ENCODE measurements around the gene AK3.

AK3 gene

GRCh38 chr9:4721736-4722135 is 19.3 kb downstream of the AK3 start:
- DNase-seq (ENCODE audit: low spot score), result no peak
- no peak for TF ChIP-seq CTCF (IDR thresholded peaks at IDR 0.05)
- H3K4me3 ChIP-seq, result no peak overlapping the region
- H3K27ac ChIP-seq, result no peak overlapping the region

- DNase-seq (ENCODE audit: low spot score), result no peak
Observed at GRCh38 chr9:4718911-4719310, 22.1 kb downstream of the AK3 start.

GRCh38 chr9:4717815-4718214 is 23.2 kb downstream of the AK3 start:
- Histone ChIP-seq H3K27ac (no peak overlapping the region), H3K4me3 (no peak overlapping the region)
- no peak for TF ChIP-seq CTCF (IDR thresholded peaks at IDR 0.05)
- DNase-seq (ENCODE audit: low spot score), result no peak

More at GRCh38 chr9:4718911-4719310, 22.1 kb downstream of the AK3 start:
- Histone ChIP-seq H3K4me3 (no peak overlapping the region), H3K27ac (no peak overlapping the region)
- TF ChIP-seq CTCF (IDR thresholded peaks at IDR 0.05), result no peak

GRCh38 chr9:4716163-4716562 is 24.8 kb downstream of the AK3 start:
- no peak for DNase-seq (ENCODE audit: low spot score)

GRCh38 chr9:4714266-4715016 is 26.6 kb downstream of the AK3 start:
- no peak overlapping the region for H3K4me3 ChIP-seq
- H3K27ac ChIP-seq, result no peak overlapping the region
- TF ChIP-seq CTCF (IDR thresholded peaks at IDR 0.05), result no peak
- DNase-seq (ENCODE audit: low spot score), result no peak

More at GRCh38 chr9:4716163-4716562, 24.8 kb downstream of the AK3 start:
- no peak for TF ChIP-seq CTCF (IDR thresholded peaks at IDR 0.05)
- H3K4me3 ChIP-seq, result no peak overlapping the region
- H3K27ac ChIP-seq, result no peak overlapping the region

- TF ChIP-seq CTCF (IDR thresholded peaks at IDR 0.05), result no peak
- no peak overlapping the region for H3K27ac ChIP-seq
- no peak overlapping the region for H3K4me3 ChIP-seq
- DNase-seq (ENCODE audit: low spot score), result no peak
Observed at GRCh38 chr9:4713849-4714248, 27.2 kb downstream of the AK3 start.

- H3K4me3 ChIP-seq, result no peak overlapping the region
- no peak for DNase-seq (ENCODE audit: low spot score)
- H3K27ac ChIP-seq, result no peak overlapping the region
- no peak for TF ChIP-seq CTCF (IDR thresholded peaks at IDR 0.05)
Observed at GRCh38 chr9:4709380-4709779, 31.6 kb downstream of the AK3 start.
